ENCODE data around the gene TBCE. TPM values are rescaled to one million over a fixed set of nuclear protein-coding genes. Genes with fewer than 3 reads are reported as not detected.

The TBCE gene
- total RNA-seq, 1 experiment from 2014 or later: 41.0 TPM

DNA sequence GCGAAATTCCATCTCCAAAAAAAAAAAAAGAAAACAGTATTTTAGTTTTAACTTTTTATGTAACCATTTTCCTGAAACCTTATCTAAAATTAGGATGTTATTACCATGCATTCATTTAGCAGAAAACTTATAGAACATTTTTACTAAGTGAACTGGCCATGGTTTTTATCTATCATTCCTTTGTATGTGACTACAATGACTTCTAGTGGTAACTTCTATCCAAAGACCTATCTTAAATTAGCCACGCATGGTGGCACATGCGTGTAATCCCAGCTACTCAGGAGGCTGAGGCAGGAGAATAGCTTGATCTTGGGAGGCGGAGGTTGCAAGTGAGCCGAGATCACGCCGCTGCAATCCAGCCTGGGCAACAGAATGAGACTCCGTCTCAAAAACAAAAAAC, 27.5 kb upstream of the TBCE start:
- Histone ChIP-seq H3F3A (ENCODE audit: low read length, unreplicated experiment) (no peaks in the 10 kb centered on the region), H3K36me3 (ENCODE audit: low read depth, low read length) (no peaks in the 10 kb centered on the region), H3K27me3 (ENCODE audit: low read length) (no peaks in the 10 kb centered on the region), H3K9ac (ENCODE audit: low read length) (no peak overlapping the region), H4K20me1 (ENCODE audit: low read length) (no peaks in the 10 kb centered on the region), H3K79me2 (ENCODE audit: low read length) (no peaks in the 10 kb centered on the region), H3K9me3 (ENCODE audit: low read length) (no peaks in the 10 kb centered on the region), H3K4me1 (ENCODE audit: insufficient read depth, low read length) (no peaks in the 10 kb centered on the region), H3K4me2 (ENCODE audit: low read length) (no peak overlapping the region), H3K27ac (ENCODE audit: low read length) (no peak overlapping the region), H3K4me3 (ENCODE audit: low read length) (no peak overlapping the region), H3K9me2 (replicated peaks; ENCODE audit: low read length) (no peaks in the 10 kb centered on the region), H2AFZ (ENCODE audit: low read length) (no peak overlapping the region)
- CTCF ChIA-PET: no interaction called here
- ATAC-seq (no peak), DNase-seq (no peak)
- POLR2A ChIA-PET (ENCODE audit: unreplicated experiment): no interaction called here
- no TSS peak for BruUV-seq (replicated peaks)
- intact Hi-C loops (cut with micrococcal nuclease): no loop called here
- TF ChIP-seq, protein P1, sequence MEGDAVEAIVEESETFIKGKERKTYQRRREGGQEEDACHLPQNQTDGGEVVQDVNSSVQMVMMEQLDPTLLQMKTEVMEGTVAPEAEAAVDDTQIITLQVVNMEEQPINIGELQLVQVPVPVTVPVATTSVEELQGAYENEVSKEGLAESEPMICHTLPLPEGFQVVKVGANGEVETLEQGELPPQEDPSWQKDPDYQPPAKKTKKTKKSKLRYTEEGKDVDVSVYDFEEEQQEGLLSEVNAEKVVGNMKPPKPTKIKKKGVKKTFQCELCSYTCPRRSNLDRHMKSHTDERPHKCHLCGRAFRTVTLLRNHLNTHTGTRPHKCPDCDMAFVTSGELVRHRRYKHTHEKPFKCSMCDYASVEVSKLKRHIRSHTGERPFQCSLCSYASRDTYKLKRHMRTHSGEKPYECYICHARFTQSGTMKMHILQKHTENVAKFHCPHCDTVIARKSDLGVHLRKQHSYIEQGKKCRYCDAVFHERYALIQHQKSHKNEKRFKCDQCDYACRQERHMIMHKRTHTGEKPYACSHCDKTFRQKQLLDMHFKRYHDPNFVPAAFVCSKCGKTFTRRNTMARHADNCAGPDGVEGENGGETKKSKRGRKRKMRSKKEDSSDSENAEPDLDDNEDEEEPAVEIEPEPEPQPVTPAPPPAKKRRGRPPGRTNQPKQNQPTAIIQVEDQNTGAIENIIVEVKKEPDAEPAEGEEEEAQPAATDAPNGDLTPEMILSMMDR (conservative IDR thresholded peaks at IDR 0.05; ENCODE audit: low read depth, low read length): no peak

DNA sequence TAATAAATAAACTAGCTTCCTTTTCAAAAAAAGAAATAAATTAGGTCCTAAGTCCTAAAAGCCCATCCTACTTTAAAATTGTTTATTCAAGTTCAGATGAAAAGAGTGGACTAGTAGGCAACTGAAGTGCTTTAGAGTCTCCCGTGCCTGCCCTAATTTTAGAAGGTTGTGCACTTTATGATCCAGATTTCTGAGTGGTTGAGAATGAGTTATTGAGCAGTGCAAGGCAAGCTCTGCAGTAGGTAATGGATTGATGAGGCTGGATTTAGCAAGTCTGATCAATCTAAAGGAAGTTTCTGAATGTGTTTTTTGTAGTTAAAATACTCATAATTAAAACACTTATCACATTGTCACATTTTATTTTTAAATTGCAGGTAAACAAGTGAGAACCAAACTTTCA, 25.9 kb upstream of the TBCE start:
- H3K4me2 ChIP-seq (ENCODE audit: low read length): no peak overlapping the region
- no peaks in the 10 kb centered on the region for H3K79me2 ChIP-seq (ENCODE audit: low read length)
- H2AFZ ChIP-seq (ENCODE audit: low read length): no peak overlapping the region
- ChIA-PET POLR2A (ENCODE audit: unreplicated experiment) (interaction anchor here (0.6 kb wide), 1 partner anchor 15 kb away, joined by 3 read pairs; no protein-coding TSS in a partner anchor), CTCF (no interaction called here)
- no peak for TF ChIP-seq EZH2phosphoT487 (IDR thresholded peaks at IDR 0.05; ENCODE audit: borderline replicate concordance, low read length)
- TF ChIP-seq, protein P1 (conservative IDR thresholded peaks at IDR 0.05; ENCODE audit: low read depth, low read length): no peak
- no peak for TF ChIP-seq EZH2 (IDR thresholded peaks at IDR 0.05; ENCODE audit: low read length, unreplicated experiment)
- H3K4me1 ChIP-seq (ENCODE audit: insufficient read depth, low read length): no peaks in the 10 kb centered on the region
- H3F3A ChIP-seq (ENCODE audit: low read length, unreplicated experiment): no peaks in the 10 kb centered on the region
- ATAC-seq (no peak), DNase-seq (no peak)
- no peak overlapping the region for H3K27ac ChIP-seq (ENCODE audit: low read length)
- no peaks in the 10 kb centered on the region for H3K36me3 ChIP-seq (ENCODE audit: low read depth, low read length)
- H4K20me1 ChIP-seq (ENCODE audit: low read length): no peaks in the 10 kb centered on the region
- no peaks in the 10 kb centered on the region for H3K9me2 ChIP-seq (replicated peaks; ENCODE audit: low read length)
- no peak overlapping the region for H3K4me3 ChIP-seq (ENCODE audit: low read length)
- BruUV-seq (replicated peaks): no TSS peak
- H3K9me3 ChIP-seq (ENCODE audit: low read length): no peaks in the 10 kb centered on the region
- H3K9ac ChIP-seq (ENCODE audit: low read length): no peak overlapping the region
- intact Hi-C loops (cut with micrococcal nuclease): no loop called here
- no peaks in the 10 kb centered on the region for H3K27me3 ChIP-seq (ENCODE audit: low read length)

DNA sequence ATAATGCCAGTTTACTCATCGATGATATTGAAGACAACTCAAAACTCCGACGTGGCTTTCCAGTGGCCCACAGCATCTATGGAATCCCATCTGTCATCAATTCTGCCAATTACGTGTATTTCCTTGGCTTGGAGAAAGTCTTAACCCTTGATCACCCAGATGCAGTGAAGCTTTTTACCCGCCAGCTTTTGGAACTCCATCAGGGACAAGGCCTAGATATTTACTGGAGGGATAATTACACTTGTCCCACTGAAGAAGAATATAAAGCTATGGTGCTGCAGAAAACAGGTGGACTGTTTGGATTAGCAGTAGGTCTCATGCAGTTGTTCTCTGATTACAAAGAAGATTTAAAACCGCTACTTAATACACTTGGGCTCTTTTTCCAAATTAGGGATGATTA, 25.2 kb upstream of the TBCE start:
- no peak for ATAC-seq
- intact Hi-C loops (cut with micrococcal nuclease): no loop called here
- TF ChIP-seq, protein P1 (conservative IDR thresholded peaks at IDR 0.05; ENCODE audit: low read depth, low read length): no peak
- no peak for TF ChIP-seq EZH2 (IDR thresholded peaks at IDR 0.05; ENCODE audit: low read length, unreplicated experiment)
- TF ChIP-seq EZH2phosphoT487 (IDR thresholded peaks at IDR 0.05; ENCODE audit: borderline replicate concordance, low read length): no peak

More for the DNA sequence above, 25.2 kb upstream of the TBCE start:
- CTCF ChIA-PET: no interaction called here
- Histone ChIP-seq H3K9ac (ENCODE audit: low read length) (no peak overlapping the region), H3K4me3 (ENCODE audit: low read length) (no peak overlapping the region), H4K20me1 (ENCODE audit: low read length) (no peaks in the 10 kb centered on the region), H3K36me3 (ENCODE audit: low read depth, low read length) (no peaks in the 10 kb centered on the region), H2AFZ (ENCODE audit: low read length) (no peak overlapping the region), H3K79me2 (ENCODE audit: low read length) (no peaks in the 10 kb centered on the region), H3K4me1 (ENCODE audit: insufficient read depth, low read length) (no peaks in the 10 kb centered on the region), H3K4me2 (ENCODE audit: low read length) (no peak overlapping the region), H3K9me2 (replicated peaks; ENCODE audit: low read length) (no peaks in the 10 kb centered on the region), H3K27me3 (ENCODE audit: low read length) (no peaks in the 10 kb centered on the region), H3K9me3 (ENCODE audit: low read length) (no peaks in the 10 kb centered on the region), H3F3A (ENCODE audit: low read length, unreplicated experiment) (no peaks in the 10 kb centered on the region), H3K27ac (ENCODE audit: low read length) (no peak overlapping the region)
- DNase-seq: no peak
- POLR2A ChIA-PET (ENCODE audit: unreplicated experiment): no interaction called here
- BruUV-seq (replicated peaks): no TSS peak

All from PC-3 (cell line).